GM19240 (cell line): Measurements from ENCODE around the gene KIRREL3.
A peak's percentile ranks its signal among the peaks of the same experiment; 100 is the strongest.
"Not testable (repeated sequence)": the region's sequence is repeated elsewhere in the genome, so short reads cannot be mapped to it uniquely, and the experiment has no call there.

ENCODE experiments used
- DNase-seq: peaks from one replicate; pipeline ENCODE4 v3.0.0; 2011; ENCODE audit warnings: low spot score; ENCODE audit not compliant: insufficient read length

The KIRREL3 gene

DNA sequence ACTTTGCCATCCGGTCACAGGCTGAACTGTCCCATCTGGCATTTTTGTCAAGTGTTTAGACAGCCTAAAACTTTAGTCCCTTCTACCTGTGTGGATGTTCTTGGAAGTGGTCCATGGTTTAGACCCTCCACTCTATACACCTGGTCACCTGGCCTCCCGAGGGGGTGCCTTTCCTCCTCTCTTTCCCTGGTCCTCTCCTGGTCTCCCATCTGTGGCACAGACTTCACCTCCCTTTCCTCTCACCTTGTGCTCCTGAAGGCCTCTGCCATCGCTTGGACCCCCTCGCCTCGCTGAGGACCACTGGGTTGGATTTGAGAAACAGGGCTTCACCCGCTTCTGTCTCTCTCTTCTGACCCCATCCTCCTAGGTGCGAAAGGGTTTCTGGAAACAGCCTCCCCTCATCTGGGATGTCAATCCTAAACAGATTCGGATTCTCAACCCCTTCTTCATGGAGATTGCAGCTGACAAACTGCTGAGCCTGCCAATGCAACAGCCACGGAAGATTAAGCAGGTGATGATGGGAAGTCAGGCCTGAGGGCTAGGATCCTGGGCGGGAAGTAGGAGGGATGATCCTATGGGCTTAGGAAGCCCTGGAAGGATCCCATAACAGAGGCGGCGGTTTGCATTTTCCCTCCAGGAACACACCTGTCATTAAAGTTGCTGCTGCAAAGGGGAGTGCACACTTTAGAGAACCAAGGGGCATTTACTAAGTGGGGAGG lies 591.5 kb downstream of the KIRREL3 start:
- DNase-seq = no peak

DNA sequence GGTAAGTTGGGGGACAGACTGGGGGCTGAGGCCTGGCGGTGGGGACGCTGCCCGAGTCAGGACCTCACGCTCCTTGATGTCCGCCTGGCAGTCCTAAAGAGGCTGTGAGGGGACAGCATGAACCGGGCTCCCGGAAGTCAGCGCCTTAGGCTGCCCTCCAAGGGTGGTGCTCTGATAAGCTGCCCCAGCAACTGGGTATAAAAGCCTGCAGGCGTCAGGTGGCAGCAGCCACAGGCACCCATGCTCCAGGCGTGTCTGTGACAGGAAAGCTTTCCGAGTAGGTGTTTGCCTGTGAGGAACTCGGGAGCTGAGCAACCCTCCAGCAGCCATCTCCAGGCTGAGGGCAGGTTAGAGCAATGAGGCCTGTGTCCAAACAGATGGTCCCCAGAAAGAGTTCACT lies 592.1 kb downstream of the KIRREL3 start:
- no peak for DNase-seq

DNA sequence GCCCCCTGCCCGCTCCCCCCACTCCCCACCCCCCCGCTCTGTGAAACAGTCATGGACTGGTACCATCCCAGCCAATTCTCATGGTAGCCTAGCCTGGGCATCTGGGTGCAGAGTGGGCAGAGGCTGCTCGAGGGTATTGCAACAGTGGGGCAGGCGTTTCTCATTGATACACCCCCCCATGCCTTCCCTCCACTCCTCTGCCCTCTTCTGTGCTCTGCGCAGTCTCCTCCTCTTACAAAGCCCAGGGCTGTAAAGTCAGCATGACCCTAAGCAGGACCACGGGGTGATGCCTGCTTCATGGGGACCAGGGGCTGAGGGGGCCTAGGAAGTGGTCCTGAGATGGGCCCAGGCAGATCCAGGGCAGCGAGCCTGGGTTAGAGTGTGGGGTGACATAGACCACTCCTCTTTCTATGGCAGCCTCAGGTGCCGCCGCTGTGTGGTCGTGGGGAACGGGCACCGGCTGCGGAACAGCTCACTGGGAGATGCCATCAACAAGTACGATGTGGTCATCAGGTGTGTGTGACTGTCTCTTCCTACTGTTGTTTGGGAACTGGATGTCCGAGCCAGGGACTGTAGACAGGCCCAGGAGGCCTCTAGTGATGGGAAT lies 592.8 kb downstream of the KIRREL3 start:
- no peak for DNase-seq

DNA sequence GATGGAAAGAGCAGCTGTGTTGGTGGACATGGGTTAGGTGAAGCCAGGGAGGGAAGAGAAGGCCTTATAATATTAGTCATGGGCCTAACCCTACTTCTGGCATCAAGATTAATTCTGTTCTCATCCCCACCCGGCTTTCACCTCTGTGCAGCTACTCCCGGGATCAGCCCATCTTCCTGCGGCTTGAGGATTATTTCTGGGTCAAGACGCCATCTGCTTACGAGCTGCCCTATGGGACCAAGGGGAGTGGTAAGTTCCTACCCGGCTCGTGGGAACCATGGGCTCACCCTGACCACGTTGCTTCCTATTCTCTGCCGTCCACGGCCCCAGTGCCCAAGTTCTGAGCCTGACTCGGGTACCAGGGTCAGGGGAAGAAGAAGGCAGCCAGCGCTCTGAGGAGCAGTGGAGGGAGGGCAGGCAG lies 593.5 kb downstream of the KIRREL3 start:
- DNase-seq = no peak

DNA sequence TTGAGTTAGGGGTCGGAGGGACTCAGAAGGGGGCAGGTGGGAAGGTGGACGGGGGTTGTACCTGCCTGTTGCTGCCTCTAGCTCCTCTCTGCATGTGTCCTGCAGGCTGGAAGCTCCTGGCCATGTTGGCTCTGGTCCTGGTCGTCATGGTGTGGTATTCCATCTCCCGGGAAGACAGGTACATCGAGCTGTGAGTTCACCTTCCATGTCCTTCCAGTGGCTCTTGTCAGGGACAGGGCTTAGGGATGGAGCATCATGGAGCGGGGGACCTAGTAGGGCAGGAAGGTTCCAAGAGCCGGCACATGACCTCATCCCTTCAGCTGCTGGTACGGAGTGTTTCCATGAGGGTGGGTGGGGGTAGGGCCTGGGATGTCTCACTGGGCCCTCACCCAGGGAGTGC lies 594.2 kb downstream of the KIRREL3 start:
- no peak for DNase-seq

DNA sequence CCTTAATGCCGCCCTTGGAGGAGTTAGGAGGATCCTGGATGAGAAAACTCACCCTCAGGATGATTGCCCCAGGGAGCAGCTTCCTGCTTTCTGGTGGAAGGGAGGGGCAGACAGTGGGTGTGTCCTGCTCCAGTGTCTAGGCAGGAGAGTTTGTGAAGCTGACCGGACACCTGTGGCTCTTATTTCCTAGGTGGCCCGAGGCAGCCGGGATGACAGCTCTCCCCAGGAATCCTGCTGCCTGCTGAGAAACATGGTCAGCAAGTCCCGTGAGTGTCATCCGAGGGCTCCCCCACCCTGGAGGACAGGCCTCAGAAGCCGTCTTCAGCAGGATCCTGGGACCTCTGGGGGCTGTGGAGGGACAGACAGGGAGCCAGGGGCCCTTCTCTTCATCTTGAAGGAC lies 594.7 kb downstream of the KIRREL3 start:
- no peak for DNase-seq

DNA sequence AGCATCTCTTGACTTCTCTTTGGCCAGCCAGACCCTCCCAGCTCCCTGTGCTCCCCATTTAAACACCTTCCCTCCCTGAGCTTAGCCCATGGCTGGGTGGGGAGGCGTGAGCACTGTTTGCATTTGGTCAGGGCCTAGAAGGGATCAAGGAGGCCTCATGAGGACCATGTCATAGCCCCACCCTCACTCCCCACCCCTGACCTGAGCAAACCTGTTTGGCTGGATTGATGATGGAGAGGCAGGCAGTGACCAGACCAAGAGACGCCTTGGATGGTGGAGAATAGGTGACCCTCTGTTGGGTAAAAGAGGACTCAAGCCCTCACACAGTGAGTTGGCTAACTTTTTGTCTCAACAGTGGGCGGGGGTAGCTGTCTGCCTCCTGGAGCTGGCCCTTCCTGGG lies 595.2 kb downstream of the KIRREL3 start:
- DNase-seq = no peak

DNA sequence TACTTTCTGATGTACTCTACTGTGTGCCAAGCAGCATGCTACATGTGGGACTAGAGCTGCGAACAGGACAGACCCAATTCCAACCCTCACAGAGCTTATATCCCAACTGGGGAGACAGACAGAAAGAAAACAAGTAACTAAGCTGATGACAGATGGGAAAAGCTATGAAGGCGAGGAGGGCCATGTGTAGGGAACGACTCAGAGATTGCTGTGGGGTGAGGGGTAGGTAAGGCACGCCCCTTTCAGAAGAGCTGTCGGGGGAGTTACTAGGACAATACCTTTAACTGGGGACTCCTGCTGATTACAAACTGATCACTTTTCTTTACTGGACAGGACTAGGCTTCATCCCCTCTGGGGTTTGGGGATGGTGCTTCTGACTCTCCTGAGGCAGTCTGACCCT lies 596.2 kb downstream of the KIRREL3 start:
- no peak for DNase-seq

DNA sequence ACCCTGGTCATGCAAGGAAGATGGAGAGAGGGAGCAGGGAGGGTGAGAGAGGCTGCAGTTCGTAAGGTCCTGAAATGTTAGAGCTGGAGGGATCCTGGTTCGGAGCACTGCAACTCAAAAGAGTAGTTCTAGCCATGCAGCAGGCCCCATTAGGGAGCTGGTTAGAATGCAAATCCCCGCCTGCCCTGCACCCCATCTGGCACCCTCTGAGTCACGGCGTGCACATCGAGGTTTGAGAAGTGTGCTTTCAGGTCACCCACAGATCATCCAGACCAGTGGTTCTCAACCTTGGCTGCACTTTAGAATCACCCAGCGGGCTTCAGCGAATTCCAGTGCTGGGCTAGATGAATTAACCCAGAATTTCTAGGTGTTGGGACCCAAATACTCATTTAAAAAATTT lies 596.9 kb downstream of the KIRREL3 start:
- DNase-seq = peak; percentile 54

DNA sequence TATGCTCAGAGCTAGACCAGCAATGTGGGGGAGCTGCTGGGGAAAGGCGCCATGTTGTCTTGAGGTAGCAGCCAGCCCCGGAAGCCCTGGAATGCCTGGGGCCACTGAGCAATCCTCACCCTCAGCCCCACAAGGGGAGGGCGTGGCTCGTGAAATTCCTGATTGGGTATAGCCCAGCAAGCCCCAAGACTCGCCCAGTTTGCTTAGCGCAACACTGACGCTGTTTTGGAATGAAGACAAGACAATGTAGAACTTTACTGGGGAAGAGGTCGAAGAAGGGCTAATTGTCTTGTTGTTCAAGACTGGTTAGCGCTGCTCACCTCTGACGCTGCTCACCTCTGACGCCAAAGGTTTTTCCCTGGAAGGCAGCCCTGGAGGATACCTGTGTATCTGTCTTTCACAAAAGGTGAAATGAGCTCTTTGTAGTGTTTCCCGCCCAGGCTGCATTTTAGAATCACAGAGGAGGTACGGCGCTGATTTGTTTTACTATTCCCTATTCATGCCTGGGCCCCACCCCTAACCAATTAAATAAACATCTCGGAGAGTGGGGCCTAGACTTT lies 597.5 kb downstream of the KIRREL3 start:
- DNase-seq = no peak

DNA sequence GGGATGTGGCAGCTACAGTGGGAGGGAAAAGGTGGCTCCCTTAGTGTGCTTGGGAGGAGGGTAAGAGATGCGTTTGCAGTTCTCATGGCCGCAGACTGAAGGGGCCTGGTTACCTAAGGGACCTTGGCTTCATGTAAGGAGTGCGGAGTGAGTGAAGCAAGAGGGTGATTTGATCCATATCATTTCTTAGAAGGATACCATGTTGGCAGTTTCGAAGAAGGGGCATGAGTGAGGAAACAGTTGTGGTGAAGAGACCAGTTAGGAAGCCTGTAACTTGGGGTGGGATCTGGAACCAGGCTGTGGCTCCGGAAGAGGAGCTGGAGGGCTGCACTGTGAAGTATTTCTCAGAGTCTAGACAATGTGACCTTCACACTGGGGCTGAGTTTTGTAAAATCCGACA lies 600.1 kb downstream of the KIRREL3 start:
- DNase-seq = no peak

DNA sequence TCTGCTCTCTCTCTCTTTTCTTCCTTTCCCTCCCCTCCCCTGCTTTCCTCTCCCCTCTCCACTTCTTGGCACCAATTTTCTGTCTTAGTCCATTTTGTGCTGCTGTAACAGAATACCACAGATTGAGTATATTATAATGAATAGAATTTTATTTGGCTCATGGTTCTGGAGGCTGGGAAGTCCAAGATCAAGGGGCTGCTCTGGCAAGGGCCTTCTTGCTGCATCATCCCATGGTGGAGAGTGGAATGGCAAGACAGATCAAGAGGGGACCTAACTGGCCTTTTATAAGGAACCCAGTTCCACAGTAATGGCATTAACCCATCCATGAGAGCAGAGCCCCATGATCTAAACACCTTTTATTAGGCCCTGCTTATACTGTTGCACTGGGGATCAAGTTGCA lies 600.6 kb downstream of the KIRREL3 start:
- DNase-seq = no peak

DNA sequence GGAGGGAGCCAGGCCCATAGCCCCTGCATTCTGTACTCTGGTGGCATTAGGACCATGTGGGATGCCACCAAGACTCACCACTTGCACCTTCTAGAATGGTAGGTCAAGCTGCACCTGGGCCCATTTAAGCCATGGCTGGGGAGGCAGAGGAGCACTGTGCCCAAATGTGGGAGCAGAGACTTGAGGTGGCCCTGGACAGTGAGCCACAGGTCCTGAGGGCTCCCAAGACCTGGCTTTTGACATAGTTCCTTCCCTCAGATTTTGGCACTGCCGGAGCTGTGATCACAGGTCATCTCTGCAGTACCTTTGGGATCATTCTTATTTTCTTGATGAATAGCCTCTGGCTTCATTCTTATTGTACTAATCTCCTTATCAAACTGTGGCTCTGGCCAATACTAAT lies 601.8 kb downstream of the KIRREL3 start:
- DNase-seq = no peak

DNA sequence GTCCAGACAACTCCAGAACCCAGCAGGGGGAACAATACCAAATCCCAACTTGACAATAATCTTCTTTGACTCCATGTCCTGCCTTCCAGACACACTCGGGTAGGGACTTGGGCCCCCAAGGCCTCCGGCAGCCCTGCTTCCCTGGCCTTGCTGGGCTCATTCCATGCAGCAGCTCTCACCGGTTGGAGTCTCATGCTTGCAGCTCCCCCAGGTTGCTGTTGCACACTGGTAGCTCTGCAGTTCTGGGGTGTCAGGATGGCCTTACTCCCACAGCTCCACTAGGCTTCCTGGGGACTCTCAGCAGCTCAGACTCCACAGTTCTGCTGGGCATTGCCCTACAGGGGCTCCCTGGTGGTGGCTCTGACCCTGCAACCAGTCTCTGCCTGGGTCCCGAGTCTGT lies 602.3 kb downstream of the KIRREL3 start:
- DNase-seq = no peak

DNA sequence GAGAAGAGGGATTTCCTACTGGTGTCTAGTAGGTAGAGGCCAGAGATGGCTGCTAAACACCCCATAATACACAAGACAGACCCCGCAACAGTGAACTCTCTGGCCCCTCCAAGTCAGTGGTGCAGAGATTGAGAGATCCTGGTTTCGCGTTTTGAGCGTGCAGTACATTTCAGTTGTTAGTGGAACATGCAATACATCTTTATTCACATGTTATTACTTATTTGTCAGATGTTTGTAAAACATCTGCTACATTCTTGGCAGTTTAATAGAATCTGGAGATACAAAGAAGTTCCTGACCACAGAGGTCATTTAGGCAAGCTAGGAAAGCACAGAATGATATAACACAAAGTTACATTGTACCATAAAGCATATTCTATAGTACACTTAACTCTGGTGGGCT lies 603.6 kb downstream of the KIRREL3 start:
- no peak for DNase-seq

DNA sequence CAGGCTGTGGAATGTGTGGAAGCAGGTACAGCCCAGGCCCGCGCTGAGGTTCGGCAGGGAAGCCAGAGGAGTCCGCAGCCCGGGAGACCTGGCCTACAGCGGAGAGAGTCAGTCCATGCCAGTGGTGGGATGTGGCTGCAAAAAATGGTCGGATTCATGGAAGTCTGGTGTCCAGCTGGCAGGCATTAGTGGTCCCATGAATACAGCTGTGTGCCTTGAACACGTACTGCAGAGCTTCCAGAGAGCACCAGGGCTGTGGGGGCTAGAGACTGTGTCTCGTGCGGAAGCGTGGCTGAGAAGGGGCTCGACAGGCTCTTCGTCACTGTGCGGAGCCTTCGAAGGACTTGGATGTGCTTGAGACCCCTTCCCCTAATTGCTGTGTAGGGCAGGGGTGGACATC lies 604.3 kb downstream of the KIRREL3 start:
- not testable (repeated sequence) for DNase-seq

DNA sequence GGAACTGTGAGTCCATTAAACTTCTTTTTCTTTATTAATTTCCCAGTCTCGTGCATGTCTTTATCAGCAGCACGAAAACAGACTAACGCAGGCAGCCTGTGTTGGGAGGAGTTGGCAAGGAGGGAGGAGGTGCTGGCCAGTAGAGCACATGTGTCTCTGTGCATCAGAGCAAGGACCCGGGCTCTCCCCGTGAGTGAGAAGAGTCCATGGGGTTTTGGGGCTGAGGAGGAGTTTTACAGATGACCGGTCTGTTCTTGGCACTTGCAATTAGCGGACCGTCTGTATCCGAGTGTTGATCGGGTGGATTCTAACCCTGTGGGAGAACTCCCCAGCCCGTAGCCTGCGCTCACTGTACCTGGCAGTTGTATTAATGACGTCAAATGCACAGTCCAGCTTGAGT lies 604.8 kb downstream of the KIRREL3 start:
- not testable (repeated sequence) for DNase-seq

DNA sequence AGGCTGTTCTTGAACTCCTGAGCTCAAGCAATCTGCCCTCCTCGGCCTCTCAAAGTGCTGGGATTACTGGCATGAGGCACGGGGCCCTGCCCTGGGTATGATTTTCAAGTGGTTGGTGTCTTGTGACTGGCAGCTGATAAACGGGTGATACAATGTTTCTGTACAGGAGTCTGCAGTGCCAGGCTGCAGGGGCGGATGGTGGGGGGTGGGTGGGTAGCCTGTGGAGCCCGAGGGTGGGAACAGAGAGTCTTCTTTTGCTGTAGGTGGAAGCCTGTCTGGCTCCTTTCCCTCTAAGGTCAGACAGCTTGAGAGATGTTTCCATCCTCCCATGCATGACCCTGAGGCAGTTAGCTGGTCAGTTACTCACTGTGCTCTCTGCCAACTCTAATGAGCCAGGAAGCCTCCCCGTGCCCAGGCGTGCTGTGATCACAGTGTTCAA lies 605.9 kb downstream of the KIRREL3 start:
- DNase-seq = not testable (repeated sequence)

DNA sequence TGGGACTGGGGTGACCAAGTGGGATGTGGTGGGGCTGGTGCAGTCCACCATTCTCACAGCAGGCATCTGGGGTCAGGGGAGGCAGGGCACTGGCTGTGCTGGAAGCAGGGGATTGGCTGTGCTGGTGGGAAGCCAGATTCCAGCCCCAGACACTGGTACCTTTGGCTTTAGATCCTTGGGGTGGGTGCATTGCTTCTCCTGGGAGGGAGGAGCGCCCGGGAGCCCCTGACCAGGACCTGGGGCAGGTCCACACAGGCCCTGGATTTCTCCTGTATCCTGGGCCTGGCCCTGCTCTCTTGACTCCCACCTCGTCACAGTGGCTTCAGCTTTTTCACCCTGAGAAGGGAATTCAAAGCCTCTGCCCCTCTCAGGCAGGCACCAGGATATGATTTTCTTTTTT lies 606.5 kb downstream of the KIRREL3 start:
- DNase-seq = no peak

DNA sequence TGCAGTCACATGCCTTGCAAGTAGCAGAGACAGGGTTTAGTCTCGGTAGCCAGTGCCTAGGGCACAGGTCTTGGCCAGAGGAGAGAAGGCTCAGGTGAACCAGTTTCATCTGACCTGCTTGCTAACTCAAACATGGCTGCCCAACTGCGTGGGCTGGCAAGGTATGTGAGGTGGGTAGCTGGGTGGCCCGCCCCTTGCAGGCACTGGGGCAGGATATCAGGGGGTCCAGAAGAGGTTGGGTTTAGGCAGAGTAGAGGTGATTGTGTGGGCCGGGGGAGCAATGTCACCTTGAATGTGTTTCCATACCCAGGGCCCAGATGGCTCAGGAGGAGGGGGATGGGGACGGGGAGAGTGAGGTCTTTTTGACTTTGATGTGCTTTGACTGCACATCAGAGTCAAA lies 607.4 kb downstream of the KIRREL3 start:
- DNase-seq = no peak

DNA sequence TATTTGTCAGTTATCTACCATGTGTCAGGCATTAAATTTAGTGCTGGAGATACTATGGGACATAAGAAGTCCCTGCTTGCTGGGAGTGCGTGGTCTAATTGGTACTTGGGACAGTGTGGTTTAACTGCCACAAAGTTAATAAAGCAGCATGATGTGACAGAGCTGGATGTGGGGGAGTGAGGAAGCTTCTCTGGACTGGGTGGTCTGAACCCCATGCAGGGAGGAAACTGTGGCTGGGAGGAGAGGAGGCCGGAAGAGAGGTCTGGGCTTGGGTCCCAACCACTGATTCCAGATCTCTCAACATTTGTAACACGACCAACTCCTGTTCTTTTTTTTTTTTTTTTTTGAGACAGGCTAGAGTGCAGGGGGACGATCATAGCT lies 607.9 kb downstream of the KIRREL3 start:
- no peak for DNase-seq

DNA sequence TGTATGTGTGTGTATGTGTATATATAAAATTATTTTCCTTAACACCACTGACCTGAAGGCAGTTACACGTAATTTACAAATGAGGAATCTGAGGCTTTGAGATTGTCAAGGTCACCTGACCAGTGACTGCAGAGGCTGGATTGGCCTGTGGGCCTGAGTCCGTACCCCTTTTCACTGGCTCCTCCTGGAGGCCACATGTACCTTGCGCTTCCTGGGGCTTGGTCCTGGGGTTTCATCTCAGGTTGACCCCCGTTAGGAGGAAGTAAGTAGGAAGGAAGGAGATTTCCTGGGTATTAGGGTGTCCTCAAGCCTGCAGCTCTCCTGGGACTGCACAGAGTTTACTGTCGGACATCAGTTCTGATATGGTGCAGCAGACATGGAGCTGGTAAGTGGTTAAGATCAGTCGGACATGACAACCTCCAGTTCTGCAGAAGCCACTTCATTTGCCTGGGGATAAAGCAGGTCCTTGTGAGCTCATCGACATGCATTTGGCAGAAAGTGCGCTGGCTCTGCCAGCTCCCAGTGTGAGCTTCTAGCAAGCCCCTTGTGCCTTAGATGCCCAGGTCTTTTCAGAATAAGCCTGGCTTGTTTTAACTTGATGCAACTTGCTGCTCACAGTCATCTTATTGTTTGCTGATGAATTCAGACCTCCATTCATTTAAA lies 608.5 kb downstream of the KIRREL3 start:
- no peak for DNase-seq
